Measurements from ENCODE around the gene FRY. TPM values are rescaled to one million over a fixed set of nuclear protein-coding genes. Genes with fewer than 3 reads are reported as not detected.

The FRY gene
- total RNA-seq, 1 experiment from 2014 or later = 5.3 TPM

GRCh38 chr13:32147976-32148375, 116.4 kb downstream of the FRY start (continued):
- no peak for TF ChIP-seq SMAD4 (CRISPR knock-in tag; IDR thresholded peaks at IDR 0.05)
- no peak for TF ChIP-seq E2F1 (CRISPR knock-in tag; IDR thresholded peaks at IDR 0.05)

GRCh38 chr13:32150239-32150638, 118.7 kb downstream of the FRY start:
- no peak for TF ChIP-seq CREM (CRISPR knock-in tag; IDR thresholded peaks at IDR 0.05)
- TF ChIP-seq ZNF425 (CRISPR knock-in tag; conservative IDR thresholded peaks at IDR 0.05) = no peak
- no peak for TF ChIP-seq ZNF396 (CRISPR knock-in tag; IDR thresholded peaks at IDR 0.05; ENCODE audit: borderline replicate concordance)
- no peak for TF ChIP-seq STAT6 (CRISPR knock-in tag; conservative IDR thresholded peaks at IDR 0.05; ENCODE audit: low read depth)
- TF ChIP-seq NR3C1 (CRISPR knock-in tag; conservative IDR thresholded peaks at IDR 0.05; ENCODE audit: low read depth) = no peak
- TF ChIP-seq CDX4 (CRISPR knock-in tag; IDR thresholded peaks at IDR 0.05; ENCODE audit: borderline replicate concordance) = no peak
- no peak for TF ChIP-seq ESRRA (CRISPR knock-in tag; IDR thresholded peaks at IDR 0.05; ENCODE audit: borderline replicate concordance)
- no peaks in the 10 kb centered on the region for H3K27me3 Mint-ChIP-seq (ENCODE audit: low read depth)
- no peak for ATAC-seq
- no peak for DNase-seq (ENCODE audit: low spot score)
- CTCF ChIA-PET = no interaction called here
- POLR2A ChIA-PET = no interaction called here
- no peak overlapping the region for H3K4me3 Mint-ChIP-seq
- H3K36me3 Mint-ChIP-seq = no peaks in the 10 kb centered on the region
- H3K9me3 Mint-ChIP-seq = peaks cover 4% of the 10 kb centered on the region
- H3K4me1 Mint-ChIP-seq = no peaks in the 10 kb centered on the region
- H3K27ac Mint-ChIP-seq = no peak overlapping the region

- no peak for ATAC-seq
- H3K36me3 Mint-ChIP-seq = no peaks in the 10 kb centered on the region
- no peaks in the 10 kb centered on the region for H3K27me3 Mint-ChIP-seq (ENCODE audit: low read depth)
- peaks cover 3% of the 10 kb centered on the region for H3K9me3 Mint-ChIP-seq
- no peak for DNase-seq (ENCODE audit: low spot score)
- POLR2A ChIA-PET = no interaction called here
- H3K4me1 Mint-ChIP-seq = no peaks in the 10 kb centered on the region
- H3K4me3 Mint-ChIP-seq = no peak overlapping the region
- no peak overlapping the region for H3K27ac Mint-ChIP-seq
- TF ChIP-seq ZNF121 (CRISPR knock-in tag; IDR thresholded peaks at IDR 0.05) = no peak
- TF ChIP-seq RORB (CRISPR knock-in tag; IDR thresholded peaks at IDR 0.05) = no peak
- TF ChIP-seq USF2 (CRISPR knock-in tag; IDR thresholded peaks at IDR 0.05) = no peak
- TF ChIP-seq MXD4 (CRISPR knock-in tag; IDR thresholded peaks at IDR 0.05; ENCODE audit: borderline replicate concordance) = no peak
- no peak for TF ChIP-seq ZNF317 (CRISPR knock-in tag; IDR thresholded peaks at IDR 0.05; ENCODE audit: borderline replicate concordance, low read depth)
- TF ChIP-seq ATF6 (CRISPR knock-in tag; IDR thresholded peaks at IDR 0.05) = no peak
- CTCF ChIA-PET = no interaction called here
Measured at GRCh38 chr13:32150794-32151193, 119.2 kb downstream of the FRY start.

Measured in WTC11 (cell line).